ENCODE results near the gene PRDM15. TPM values are rescaled to one million over a fixed set of nuclear protein-coding genes. Genes with fewer than 3 reads are reported as not detected.
"Not testable (repeated sequence)": the region's sequence is repeated elsewhere in the genome, so short reads cannot be mapped to it uniquely, and the experiment has no call there.

Gene PRDM15
- total and polyA plus RNA-seq, 8 donors = 6.2 to 10.0 (median 7.3) TPM

GRCh38 chr21:41794600-41794999, 84.5 kb downstream of the PRDM15 start:
- no peaks in the 10 kb centered on the region for H3K4me1 ChIP-seq
- no peaks in the 10 kb centered on the region for H3K27me3 ChIP-seq
- ATAC-seq (no peak), DNase-seq (no peak)
- intact Hi-C loops (cut with DNase I) = no loop called here
- no peak overlapping the region for H3K27ac ChIP-seq
- H3K4me3 ChIP-seq = no peak overlapping the region
- H3K9me3 ChIP-seq = peaks cover 0 to 12% of the 10 kb centered on the region in 2 donors
- TF ChIP-seq, protein P1, sequence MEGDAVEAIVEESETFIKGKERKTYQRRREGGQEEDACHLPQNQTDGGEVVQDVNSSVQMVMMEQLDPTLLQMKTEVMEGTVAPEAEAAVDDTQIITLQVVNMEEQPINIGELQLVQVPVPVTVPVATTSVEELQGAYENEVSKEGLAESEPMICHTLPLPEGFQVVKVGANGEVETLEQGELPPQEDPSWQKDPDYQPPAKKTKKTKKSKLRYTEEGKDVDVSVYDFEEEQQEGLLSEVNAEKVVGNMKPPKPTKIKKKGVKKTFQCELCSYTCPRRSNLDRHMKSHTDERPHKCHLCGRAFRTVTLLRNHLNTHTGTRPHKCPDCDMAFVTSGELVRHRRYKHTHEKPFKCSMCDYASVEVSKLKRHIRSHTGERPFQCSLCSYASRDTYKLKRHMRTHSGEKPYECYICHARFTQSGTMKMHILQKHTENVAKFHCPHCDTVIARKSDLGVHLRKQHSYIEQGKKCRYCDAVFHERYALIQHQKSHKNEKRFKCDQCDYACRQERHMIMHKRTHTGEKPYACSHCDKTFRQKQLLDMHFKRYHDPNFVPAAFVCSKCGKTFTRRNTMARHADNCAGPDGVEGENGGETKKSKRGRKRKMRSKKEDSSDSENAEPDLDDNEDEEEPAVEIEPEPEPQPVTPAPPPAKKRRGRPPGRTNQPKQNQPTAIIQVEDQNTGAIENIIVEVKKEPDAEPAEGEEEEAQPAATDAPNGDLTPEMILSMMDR (IDR thresholded peaks at IDR 0.05) = no peak
- peaks cover 0 to 13% of the 10 kb centered on the region in 2 donors for H3K36me3 ChIP-seq

DNA sequence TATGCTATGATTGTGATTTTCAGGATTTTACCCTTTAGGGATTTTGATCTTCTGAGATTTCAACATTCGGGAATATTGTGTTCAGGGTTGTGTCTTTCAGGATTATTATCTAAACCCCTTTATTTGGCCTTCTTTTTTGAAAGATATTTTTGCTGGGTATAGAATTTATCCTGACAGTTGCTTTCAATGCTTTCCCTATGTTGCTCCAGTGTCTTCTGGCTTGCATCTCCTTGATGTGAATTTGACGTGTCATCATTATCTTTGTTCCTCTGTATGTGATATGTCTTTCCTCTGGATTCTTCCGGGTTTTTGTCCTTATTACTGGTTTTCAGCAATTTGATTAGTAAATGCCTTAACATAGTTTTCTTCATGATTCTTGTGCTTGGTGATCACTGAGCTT, 86.4 kb downstream of the PRDM15 start:
- no peaks in the 10 kb centered on the region for H3K27me3 ChIP-seq
- H3K9me3 ChIP-seq = peaks cover 0 to 12% of the 10 kb centered on the region in 2 donors
- no peaks in the 10 kb centered on the region for H3K36me3 ChIP-seq
- intact Hi-C loops (cut with DNase I) = no loop called here
- DNase-seq (no peak), ATAC-seq (no peak)
- TF ChIP-seq, protein P1 (IDR thresholded peaks at IDR 0.05) = no peak
- H3K27ac ChIP-seq = no peak overlapping the region
- H3K4me1 ChIP-seq = no peaks in the 10 kb centered on the region
- no peak overlapping the region for H3K4me3 ChIP-seq

GRCh38 chr21:41786509-41786987, 92.6 kb downstream of the PRDM15 start:
- Histone ChIP-seq H3K27ac (no peak overlapping the region), H3K4me1 (no peaks in the 10 kb centered on the region), H3K4me3 (no peak overlapping the region), H3K27me3 (peaks cover 0 to 40% of the 10 kb centered on the region in 2 donors), H3K9me3 (no peaks in the 10 kb centered on the region), H3K36me3 (no peaks in the 10 kb centered on the region)
- no peak for ATAC-seq
- intact Hi-C loops (cut with DNase I) = no loop called here
- no peak for DNase-seq
- TF ChIP-seq, protein P1 (IDR thresholded peaks at IDR 0.05) = no peak

- H3K4me1 ChIP-seq; intact Hi-C loops (cut with DNase I); H3K9me3 ChIP-seq; H3K36me3 ChIP-seq; DNase-seq; H3K27ac ChIP-seq; H3K4me3 ChIP-seq; ATAC-seq: not testable (repeated sequence)
- peaks cover 4 to 52% of the 10 kb centered on the region in 2 donors for H3K27me3 ChIP-seq
These were observed 93.9 kb downstream of the PRDM15 start for GRCh38 chr21:41785262-41785661.

- no peak for ATAC-seq
- Histone ChIP-seq H3K4me3 (no peak overlapping the region), H3K9me3 (no peaks in the 10 kb centered on the region), H3K27me3 (peaks cover 11 to 59% of the 10 kb centered on the region in 2 donors), H3K4me1 (no peaks in the 10 kb centered on the region), H3K36me3 (no peaks in the 10 kb centered on the region), H3K27ac (no peak overlapping the region)
- TF ChIP-seq, protein P1 (IDR thresholded peaks at IDR 0.05) = no peak
- no peak for DNase-seq
- intact Hi-C loops (cut with DNase I) = no loop called here
These were observed 94.6 kb downstream of the PRDM15 start for GRCh38 chr21:41784456-41785102.

Data from left lung (tissue), 10 donors.